Measurements from ENCODE around the gene METTL8.

GRCh38 chr2:171293661-171294060 lies 140.1 kb downstream of the METTL8 start:
- no peak for TF ChIP-seq POLR2A (IDR thresholded peaks at IDR 0.05; ENCODE audit: extremely low read depth, insufficient read length)
- TF ChIP-seq, protein P1, sequence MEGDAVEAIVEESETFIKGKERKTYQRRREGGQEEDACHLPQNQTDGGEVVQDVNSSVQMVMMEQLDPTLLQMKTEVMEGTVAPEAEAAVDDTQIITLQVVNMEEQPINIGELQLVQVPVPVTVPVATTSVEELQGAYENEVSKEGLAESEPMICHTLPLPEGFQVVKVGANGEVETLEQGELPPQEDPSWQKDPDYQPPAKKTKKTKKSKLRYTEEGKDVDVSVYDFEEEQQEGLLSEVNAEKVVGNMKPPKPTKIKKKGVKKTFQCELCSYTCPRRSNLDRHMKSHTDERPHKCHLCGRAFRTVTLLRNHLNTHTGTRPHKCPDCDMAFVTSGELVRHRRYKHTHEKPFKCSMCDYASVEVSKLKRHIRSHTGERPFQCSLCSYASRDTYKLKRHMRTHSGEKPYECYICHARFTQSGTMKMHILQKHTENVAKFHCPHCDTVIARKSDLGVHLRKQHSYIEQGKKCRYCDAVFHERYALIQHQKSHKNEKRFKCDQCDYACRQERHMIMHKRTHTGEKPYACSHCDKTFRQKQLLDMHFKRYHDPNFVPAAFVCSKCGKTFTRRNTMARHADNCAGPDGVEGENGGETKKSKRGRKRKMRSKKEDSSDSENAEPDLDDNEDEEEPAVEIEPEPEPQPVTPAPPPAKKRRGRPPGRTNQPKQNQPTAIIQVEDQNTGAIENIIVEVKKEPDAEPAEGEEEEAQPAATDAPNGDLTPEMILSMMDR (IDR thresholded peaks at IDR 0.05; ENCODE audit: low read depth, low read length), result no peak
- TF ChIP-seq, protein P2, sequence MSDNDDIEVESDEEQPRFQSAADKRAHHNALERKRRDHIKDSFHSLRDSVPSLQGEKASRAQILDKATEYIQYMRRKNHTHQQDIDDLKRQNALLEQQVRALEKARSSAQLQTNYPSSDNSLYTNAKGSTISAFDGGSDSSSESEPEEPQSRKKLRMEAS (IDR thresholded peaks at IDR 0.05; ENCODE audit: low read depth, low read length), result no peak
- no peak for TF ChIP-seq MYC (IDR thresholded peaks at IDR 0.05; ENCODE audit: low read depth, low read length)

Data from NB4 (cell line).